ENCODE results near the gene AFF3.
A peak's percentile ranks its signal among the peaks of the same experiment; 100 is the strongest.
"Not testable (repeated sequence)": the region's sequence is repeated elsewhere in the genome, so short reads cannot be mapped to it uniquely, and the experiment has no call there.

The AFF3 gene

GRCh38 chr2:99754210-99754609, 388.2 kb downstream of the AFF3 start:
- DNase-seq (ENCODE audit: low read depth, low spot score), result no peak

DNA sequence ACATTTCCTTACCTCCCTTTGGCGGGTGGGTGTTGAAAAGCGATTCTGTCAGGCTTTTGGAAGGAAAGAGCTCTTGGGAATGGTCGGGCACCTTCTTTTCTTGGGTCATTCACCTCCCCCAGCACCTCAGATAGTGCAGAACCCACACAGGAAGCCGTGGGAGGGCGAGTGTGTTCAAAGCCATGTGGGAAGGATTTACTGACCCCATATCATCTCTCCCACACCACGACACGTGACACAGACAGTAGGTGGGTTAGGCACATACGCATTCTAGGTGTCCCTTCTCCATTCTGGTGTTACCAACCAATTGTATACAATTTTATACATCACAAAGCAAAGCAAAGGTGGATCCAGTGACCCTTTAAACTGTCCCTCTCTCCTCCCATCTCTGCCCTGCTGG, 388.9 kb downstream of the AFF3 start:
- DNase-seq (ENCODE audit: low read depth, low spot score), result no peak

GRCh38 chr2:99748344-99748743, 394.0 kb downstream of the AFF3 start:
- DNase-seq (ENCODE audit: low read depth, low spot score), result peak; percentile 48

DNA sequence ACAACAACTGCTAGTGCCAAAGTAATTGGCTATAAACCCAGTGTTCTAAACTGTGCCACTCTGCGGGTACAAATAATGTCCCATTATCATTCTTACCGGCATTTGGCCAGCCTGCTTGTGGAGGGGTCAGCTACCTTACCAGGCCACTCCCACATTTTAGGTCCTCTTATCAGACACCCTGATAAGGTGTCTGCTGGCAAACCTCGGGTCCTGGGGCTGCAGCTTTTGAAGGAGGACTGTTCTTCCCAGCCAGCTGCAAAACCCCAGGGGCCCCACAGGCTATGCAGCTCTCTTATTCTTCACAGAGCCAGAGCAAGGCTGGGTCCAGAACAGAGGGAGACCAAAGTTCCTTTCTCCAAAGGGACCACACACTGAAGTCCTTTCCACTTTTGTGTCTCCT, 394.5 kb downstream of the AFF3 start:
- DNase-seq (ENCODE audit: low read depth, low spot score), result peak; percentile 7

- DNase-seq (ENCODE audit: low read depth, low spot score), result no peak
These were observed 399.2 kb downstream of the AFF3 start for GRCh38 chr2:99743146-99743545.

DNA sequence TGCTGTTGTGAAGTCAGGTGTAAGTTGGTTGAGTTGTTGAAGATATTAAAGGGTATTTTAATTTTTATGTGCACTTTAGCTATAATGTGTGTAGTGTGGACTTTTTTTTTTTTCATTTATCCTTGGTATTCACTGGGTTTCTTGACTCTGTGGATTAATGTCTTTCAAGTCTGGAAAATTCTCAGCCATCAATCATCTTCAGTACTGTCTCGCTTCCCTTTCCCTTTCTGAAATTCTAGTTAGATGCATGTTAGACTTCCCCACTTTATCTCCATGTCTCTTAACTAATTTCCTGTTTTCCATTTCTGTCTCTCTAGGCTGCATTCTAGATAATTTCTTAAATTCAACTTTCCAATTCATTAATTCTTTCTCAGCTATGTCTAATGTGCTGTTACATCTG, 404.9 kb downstream of the AFF3 start:
- DNase-seq (ENCODE audit: low read depth, low spot score), result no peak

GRCh38 chr2:99735753-99736152, 406.6 kb downstream of the AFF3 start:
- no peak for DNase-seq (ENCODE audit: low read depth, low spot score)

- not testable (repeated sequence) for DNase-seq (ENCODE audit: low read depth, low spot score)
These were observed 407.1 kb downstream of the AFF3 start for GRCh38 chr2:99735314-99735713.

DNA sequence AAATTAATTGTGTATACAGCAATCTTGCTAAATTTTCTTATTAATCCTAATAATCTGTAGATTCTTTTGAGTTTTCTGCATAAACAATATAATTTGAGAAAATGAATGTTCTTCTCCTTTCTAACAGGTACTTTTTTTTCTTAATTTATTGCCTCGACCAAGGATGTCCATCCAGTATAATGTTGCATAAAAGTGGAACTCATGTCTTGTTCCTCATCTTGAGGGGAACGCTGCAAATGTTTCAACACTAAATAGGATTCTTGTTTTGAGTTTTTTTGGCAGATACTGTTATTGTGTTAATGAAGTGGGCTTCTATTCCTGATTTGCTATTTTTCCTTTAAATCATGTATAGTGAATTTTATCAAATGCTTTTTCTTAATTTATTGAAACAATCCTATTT, 408.2 kb downstream of the AFF3 start:
- no peak for DNase-seq (ENCODE audit: low read depth, low spot score)

GRCh38 chr2:99729104-99730025, 413.0 kb downstream of the AFF3 start:
- no peak for DNase-seq (ENCODE audit: low read depth, low spot score)

- no peak for DNase-seq (ENCODE audit: low read depth, low spot score)
These were observed 414.2 kb downstream of the AFF3 start for GRCh38 chr2:99728166-99728565.

DNA sequence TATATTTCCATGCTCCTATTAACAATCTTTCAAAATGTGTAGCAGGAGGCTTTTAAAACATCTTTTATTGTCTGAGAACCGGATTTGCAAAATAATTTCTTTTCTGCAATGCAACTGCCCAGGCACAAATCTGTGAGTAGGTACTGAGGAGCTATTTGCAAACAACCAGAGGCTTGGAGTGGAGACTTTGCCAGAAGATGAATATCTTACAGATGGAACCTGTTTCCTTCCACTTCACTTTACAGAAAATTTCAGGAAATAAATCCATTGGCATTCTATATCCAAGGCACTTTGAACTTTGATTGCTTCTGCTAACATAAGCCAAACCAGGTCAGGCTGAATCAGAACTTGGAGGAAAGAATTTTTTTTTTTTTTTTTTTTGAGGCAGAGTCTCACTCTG, 415.2 kb downstream of the AFF3 start:
- DNase-seq (ENCODE audit: low read depth, low spot score), result no peak

- no peak for DNase-seq (ENCODE audit: low read depth, low spot score)
These were observed 415.7 kb downstream of the AFF3 start for GRCh38 chr2:99726691-99727090.

DNA sequence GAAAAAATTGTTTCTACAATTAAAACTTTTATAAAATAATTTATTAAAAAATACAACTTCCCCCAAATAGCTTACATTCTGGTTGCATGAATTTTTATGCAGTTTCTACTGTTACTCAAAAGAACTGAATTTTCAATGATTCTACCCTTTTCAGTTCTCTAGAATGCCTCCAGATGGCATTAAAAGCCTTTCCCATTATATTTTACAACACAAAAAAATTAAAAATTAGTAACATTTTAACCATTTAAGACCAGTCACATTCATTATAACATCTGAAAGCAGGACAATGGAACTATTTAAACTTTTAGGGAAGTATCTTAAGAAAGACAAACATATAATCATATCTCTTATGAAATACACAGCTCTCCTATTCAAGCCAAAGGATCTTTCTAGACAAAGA, 416.6 kb downstream of the AFF3 start:
- no peak for DNase-seq (ENCODE audit: low read depth, low spot score)

DNA sequence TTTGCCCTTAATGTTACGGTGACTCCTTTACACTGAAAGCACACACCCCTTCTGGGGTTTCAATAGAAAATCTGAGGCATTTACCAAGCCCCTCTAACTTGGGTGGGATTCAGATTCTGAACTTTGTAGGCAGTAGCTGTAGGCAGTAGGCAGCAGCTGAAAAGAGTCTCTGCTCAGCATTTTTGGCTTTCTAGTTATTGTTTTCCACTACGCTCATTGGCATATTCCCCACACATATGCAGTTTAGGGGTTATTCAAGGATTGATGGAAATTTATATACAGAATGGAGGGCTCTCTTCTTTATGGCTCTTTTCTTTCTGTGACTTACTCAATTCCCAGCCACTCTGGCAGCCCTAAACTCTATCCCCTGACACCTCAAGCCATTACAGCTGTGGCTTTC, 419.9 kb downstream of the AFF3 start:
- no peak for DNase-seq (ENCODE audit: low read depth, low spot score)

- no peak for DNase-seq (ENCODE audit: low read depth, low spot score)
These were observed 423.3 kb downstream of the AFF3 start for GRCh38 chr2:99719102-99719501.

DNA sequence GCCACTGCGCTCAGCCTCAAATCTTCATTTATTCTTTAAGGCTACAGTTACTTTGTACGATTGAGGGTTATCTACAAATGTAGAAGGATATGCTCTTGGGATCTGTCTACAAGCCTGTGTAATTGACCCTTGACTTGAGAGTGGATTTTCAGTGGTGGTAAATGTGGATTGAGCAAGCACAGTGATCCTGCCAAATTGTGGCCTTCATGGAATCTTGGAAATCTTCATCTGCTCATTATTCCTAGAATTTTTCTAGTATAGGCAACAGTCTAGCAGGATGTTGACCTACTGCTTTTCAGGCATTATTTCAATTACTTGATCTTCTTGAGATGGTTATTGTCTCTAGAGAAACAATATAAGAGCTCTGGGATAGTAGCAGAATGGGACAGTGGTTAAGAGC, 426.4 kb downstream of the AFF3 start:
- no peak for DNase-seq (ENCODE audit: low read depth, low spot score)

GRCh38 chr2:99714349-99714748, 428.0 kb downstream of the AFF3 start:
- DNase-seq (ENCODE audit: low read depth, low spot score), result no peak

DNA sequence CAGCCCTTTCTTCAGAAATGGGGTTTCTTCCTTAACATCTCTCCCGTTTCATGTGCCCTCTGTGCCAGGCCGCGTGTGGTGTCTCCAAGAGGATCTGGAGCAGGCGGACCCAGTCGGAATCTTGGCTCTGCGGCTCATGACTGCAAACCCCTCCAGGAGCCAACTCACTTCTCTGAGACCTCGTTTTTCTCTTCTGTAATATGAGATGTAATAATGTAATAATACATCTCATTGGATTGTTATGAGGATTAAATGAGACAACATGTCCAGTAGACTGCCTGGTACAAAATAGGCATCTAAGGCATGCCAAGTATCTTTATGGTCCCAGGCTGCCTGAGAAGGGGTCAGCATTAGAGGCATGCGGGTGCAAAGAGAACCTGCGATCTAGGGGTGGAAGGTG, 431.2 kb downstream of the AFF3 start:
- DNase-seq (ENCODE audit: low read depth, low spot score), result no peak

DNA sequence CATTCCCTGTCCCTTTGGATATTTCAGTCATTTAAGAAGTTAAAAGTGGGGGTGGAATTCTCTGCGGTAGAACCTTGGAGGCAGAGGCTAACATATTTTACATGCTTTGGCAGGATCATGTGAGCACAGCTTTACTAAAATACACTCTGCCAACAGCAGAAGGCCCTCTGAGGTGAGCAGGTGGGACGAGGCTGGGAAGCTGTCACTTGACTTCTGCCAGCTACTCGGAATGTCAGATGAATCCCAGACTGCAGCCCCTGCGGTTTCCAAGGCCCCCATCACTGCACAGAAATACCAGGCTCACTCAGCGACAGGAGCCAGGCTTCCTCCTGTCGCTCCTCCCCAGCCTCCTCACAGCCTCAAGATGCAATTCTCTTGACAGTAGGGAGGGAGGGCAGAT, 431.7 kb downstream of the AFF3 start:
- DNase-seq (ENCODE audit: low read depth, low spot score), result peak; percentile 60

DNA sequence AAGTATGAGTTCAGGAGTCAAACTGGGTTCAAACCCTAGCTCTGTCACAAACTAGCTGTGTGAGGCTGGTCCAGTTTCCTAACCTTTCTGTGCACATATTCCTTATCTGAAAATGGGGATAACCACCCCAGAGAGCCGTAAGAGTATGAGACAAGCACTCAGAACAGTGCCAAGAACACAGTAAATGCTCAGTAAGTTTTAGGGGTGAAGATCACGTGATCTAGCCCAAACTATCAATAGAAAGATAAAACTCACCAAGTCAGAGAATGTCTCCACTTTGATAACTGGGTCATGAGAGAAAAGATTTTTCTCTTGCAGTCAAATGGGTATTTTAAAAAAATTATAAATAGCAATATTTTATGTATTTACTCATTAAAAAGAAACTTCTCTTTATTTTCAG, 433.2 kb downstream of the AFF3 start:
- DNase-seq (ENCODE audit: low read depth, low spot score), result no peak

DNA sequence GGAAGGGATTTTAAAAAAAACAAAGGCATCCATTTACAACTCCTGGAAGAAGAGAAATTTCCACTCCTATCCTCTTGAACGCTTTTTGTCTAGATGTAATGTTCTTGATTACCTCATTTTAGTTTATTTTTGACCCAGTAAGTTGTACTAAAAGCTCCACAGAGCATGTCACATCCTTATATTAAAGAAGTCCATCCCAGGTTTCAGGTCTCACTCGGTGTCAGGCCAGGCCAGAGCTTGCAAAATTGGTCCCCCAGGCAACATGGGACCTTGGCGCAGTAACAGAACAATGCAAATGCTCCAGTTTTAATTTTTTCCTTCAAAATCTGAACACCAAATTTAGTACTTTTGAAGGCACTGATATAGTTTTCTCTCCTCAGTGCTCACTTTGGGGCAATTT, 434.2 kb downstream of the AFF3 start:
- DNase-seq (ENCODE audit: low read depth, low spot score), result peak; percentile 16

DNA sequence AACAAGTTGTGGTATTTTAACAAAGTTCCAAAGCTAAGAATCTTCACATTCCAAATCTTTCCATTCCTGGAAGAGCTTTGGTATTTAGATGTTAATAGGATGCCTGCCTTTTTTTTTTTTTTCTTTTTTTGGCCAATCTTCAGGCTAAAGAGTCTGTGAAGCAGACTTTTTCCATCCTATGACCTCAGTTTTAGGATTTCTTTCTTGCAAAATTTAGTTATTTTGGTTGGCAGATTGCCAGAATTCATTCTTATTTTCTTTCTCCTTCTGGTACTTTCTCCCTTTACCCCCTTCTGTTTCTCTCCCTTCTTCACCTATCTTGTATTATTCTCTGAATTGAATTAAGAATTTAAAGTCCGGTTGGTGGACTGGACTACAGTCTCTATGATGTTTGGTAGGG, 434.8 kb downstream of the AFF3 start:
- DNase-seq (ENCODE audit: low read depth, low spot score), result no peak

- DNase-seq (ENCODE audit: low read depth, low spot score), result no peak
These were observed 435.7 kb downstream of the AFF3 start for GRCh38 chr2:99706735-99707134.
